Hematopoietic multipotent progenitor cell treated with erythropoietin and hydrocortisone succinate and interleukin-3 and kit ligand, for 15 days (in vitro differentiated cells): Measurements from ENCODE around the gene CTNNB1.

Experiments used
- DNase-seq: peaks from one replicate; pipeline ENCODE4 v3.0.0-alpha.2; 2015; ENCODE audit warnings: low spot score

The CTNNB1 gene

GRCh38 chr3:41198950-41199865, at the start of gene CTNNB1:
Gene CTNNB1, plus strand, starts transcription at chr3:41199505. Its CDS starts 24,564 bp downstream, at chr3:41224069.
- DNase-seq = peak; percentile 90

GRCh38 chr3:41155834-41156233, 43.5 kb upstream of the CTNNB1 start:
- no peak for DNase-seq

GRCh38 chr3:41158947-41159346, 40.4 kb upstream of the CTNNB1 start:
- no peak for DNase-seq

- no peak for DNase-seq
Observed at GRCh38 chr3:41159588-41160189, 39.6 kb upstream of the CTNNB1 start.

DNA sequence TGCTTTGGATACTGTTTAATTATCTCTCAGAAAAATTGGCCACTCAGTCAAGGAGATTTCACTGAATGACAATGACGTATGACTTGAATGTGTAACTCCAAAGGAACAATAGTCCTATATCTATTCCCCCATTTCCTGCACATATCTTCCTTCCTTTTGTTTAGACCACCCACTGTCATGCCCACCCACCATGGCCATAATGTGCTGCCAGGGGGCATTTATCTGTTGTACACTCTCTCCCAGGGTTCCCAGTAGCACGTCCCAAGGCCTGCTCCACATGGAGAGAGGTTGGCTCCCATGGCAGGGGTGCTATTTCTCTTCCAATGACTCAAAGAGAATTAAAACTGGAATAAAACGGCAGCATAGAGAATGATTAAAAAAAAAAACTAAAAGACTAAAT, 36.8 kb upstream of the CTNNB1 start:
- DNase-seq = no peak

DNA sequence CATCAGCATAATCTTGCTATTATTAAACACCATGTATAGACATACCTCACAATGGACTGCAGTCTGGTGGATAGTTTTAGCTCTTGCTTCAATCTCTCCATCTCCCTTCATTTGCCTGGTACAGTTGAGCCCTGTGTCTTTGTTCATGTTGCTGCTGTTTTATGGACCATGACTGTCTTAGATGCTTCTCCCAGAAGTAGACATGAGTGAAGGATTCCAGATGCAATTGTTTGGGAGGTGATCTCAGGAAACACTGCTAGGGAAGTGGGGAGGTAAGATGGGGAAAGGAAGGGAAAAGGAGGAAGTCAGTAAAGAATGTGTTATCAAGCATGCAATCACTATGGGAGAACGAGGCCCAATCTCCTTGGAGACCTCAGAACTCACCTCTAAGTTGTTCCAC, 36.3 kb upstream of the CTNNB1 start:
- DNase-seq = no peak

- no peak for DNase-seq
Observed at GRCh38 chr3:41163421-41163820, 35.9 kb upstream of the CTNNB1 start.

DNA sequence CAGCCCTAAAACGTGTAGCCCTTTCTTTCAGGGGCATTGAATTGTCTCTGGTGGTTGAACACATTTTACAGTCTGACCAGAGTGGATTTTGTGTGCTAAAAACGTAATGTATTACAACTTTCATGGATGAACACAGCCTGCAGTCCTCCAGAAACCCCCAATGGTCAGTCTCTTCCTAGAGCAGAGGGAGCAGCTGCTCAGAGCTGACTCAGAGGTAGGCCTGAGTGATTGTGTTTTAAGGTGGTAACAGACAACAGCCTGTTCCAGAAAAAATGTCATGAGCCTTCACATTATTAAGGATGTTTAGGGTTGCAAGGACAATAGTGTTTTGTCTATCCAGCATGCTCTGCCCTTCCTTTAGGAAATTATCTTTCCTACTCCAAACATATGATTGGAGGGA, 34.5 kb upstream of the CTNNB1 start:
- no peak for DNase-seq

- no peak for DNase-seq
Observed at GRCh38 chr3:41167722-41168497, 31.4 kb upstream of the CTNNB1 start.

GRCh38 chr3:41169023-41169422, 30.3 kb upstream of the CTNNB1 start:
- no peak for DNase-seq

- no peak for DNase-seq
Observed at GRCh38 chr3:41173926-41174885, 25.1 kb upstream of the CTNNB1 start.

- no peak for DNase-seq
Observed at GRCh38 chr3:41175365-41175764, 23.9 kb upstream of the CTNNB1 start.

GRCh38 chr3:41176596-41176995, 22.7 kb upstream of the CTNNB1 start:
- DNase-seq = no peak

GRCh38 chr3:41178576-41178975, 20.7 kb upstream of the CTNNB1 start:
- DNase-seq = no peak

DNA sequence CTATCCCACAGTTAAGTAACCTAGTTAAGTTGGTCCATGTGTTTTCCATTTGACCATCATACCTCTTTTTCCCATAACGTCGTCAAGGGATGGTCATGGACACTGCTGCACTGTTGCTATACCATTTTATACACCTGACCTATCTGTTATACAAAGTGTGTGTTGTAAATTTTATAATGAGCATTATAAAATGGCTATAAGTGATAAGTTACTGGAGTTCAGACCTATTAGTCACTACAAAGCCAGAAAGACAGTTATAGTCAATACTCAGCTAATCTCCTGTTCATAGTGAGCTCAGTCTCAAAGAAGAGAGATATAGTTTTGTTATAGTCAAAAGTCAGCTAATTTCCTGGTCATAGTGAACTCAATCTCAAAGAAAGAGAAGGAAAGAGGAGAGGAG, 18.9 kb upstream of the CTNNB1 start:
- no peak for DNase-seq

- DNase-seq = no peak
Observed at GRCh38 chr3:41182504-41183059, 16.7 kb upstream of the CTNNB1 start.

- no peak for DNase-seq
Observed at GRCh38 chr3:41184394-41184793, 14.9 kb upstream of the CTNNB1 start.

- DNase-seq = no peak
Observed at GRCh38 chr3:41186297-41186696, 13.0 kb upstream of the CTNNB1 start.

GRCh38 chr3:41188306-41188705, 11.0 kb upstream of the CTNNB1 start:
- DNase-seq = no peak

DNA sequence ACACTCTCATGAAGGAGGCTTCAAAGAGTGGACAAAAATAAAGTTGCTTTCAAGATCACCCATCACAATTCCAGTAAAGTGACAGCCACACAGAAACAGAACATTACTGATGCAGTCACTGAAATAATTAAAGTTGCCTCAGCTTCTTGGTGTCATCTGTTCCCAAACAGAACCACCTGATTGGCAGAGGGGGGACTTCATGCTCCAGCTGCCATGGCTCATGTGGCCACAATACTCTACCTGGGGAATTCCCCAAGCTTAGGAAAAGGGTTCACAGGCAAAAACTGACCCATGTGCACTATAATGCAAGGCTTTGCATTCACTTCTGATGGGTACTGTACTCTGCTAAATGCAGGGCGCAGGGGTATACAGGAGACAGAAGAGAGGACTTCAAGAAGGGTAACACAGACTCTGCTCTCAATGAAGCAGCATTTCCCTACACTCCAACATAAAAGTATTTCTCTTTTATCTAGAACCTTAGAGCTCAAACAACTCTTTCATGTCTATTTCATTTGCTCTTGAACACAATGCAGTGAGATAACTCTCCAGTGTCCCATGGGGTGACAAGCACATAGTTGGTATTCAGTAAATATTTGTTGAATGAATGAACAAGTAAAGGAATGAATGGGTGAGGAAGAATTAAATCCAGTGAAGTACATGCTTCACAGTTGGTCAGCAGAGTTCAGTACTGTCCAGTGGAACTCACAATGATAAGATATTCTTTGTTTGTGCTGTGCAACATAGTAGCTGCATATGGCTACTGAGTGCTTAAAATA, 8.6 kb upstream of the CTNNB1 start:
- DNase-seq = no peak
